GM12878 (cell line): Measurements from ENCODE around the gene CCDC112. TPM values are rescaled to one million over a fixed set of nuclear protein-coding genes. Genes with fewer than 3 reads are reported as not detected.

Experiments used
- ATAC-seq: fragments of 200-7000 bp; cut with Tn5 transposase; 3 replicates; pipeline ENCODE4 v1.9.1; 2020; ENCODE audit warnings: mild to moderate bottlenecking, moderate library complexity
- BruUV-seq: library from RNA; stranded (reverse); fragments of 400-500 nt; replicated peaks from 2 replicates; lab custom pipeline; 2021; lab: Mats Ljungman, UMichigan
- CTCF ChIA-PET: fragments of 300-600 bp; sonication (Branson Sonifier 250); formaldehyde crosslinking; extraction: SDS; loops from one replicate; lab custom pipeline; 2021; ENCODE audit warnings: inconsistent platforms; lab: Yijun Ruan, JAX
- POLR2A ChIA-PET: fragments of 350-600 bp; formaldehyde crosslinking; extraction: SDS; loops from one replicate; lab custom pipeline; 2021; ENCODE audit warnings: inconsistent platforms; lab: Charles Lee
- RAD21 ChIA-PET: fragments of 300-600 bp; sonication (Branson Sonifier 250); formaldehyde crosslinking; loops from one replicate; lab custom pipeline; 2023; ENCODE audit warnings: antibody characterized with exemption; ENCODE audit not compliant: unreplicated experiment; lab: Charles Lee
- SMC1A ChIA-PET: fragments of 300-600 bp; sonication (Branson Sonifier 250); formaldehyde crosslinking; loops from one replicate; lab custom pipeline; 2023; ENCODE audit not compliant: unreplicated experiment, uncharacterized antibody; lab: Charles Lee
- DNase-seq: peaks from one replicate; pipeline ENCODE4 v3.0.0-alpha.2; 2011; ENCODE audit warnings: low read depth, low spot score
- FAIRE-seq: peaks from 3 replicates; lab custom pipeline; 2011; peaks lifted over from hg19 to GRCh38; lab: Jason Lieb, UNC
- H2AFZ ChIP-seq: 2 replicates; pipeline ENCODE4 v1.6.0; 2011; ENCODE audit warnings: low read depth, low read length, control low read depth; ENCODE audit not compliant: control insufficient read depth
- H3K27ac ChIP-seq: 2 replicates; pipeline ENCODE4 v1.5.1; 2011; ENCODE audit warnings: control low read depth; ENCODE audit not compliant: control insufficient read depth, insufficient read depth
- H3K27me3 ChIP-seq, 2 experiments: replicated peaks in 1 of 2; 2 replicates each; pipeline versions ENCODE4 v1.6.0 to v1.6.1; 2011; ENCODE audit warnings: low read length in 1 of 2; ENCODE audit not compliant: control insufficient read depth in 2 of 2, insufficient read depth in 2 of 2
- H3K36me3 ChIP-seq, 2 experiments: 2 replicates each; pipeline ENCODE4 v1.5.1; 2011; ENCODE audit warnings: low read length in 1 of 2; ENCODE audit not compliant: control insufficient read depth in 2 of 2, insufficient read depth in 2 of 2
- H3K4me1 ChIP-seq: 2 replicates; pipeline ENCODE4 v1.6.1; 2011; ENCODE audit warnings: mild to moderate bottlenecking, low read length, moderate library complexity, mixed read lengths; ENCODE audit not compliant: control insufficient read depth, insufficient read depth
- H3K4me2 ChIP-seq: 2 replicates; pipeline ENCODE4 v1.6.0; 2011; ENCODE audit warnings: control low read depth; ENCODE audit not compliant: control insufficient read depth, insufficient read depth
- H3K4me3 ChIP-seq: fragments of 200-600 bp; sonication (generic); 2 replicates; pipeline ENCODE4 v1.5.1; 2016
- H3K79me2 ChIP-seq: 2 replicates; pipeline ENCODE4 v1.6.0; 2011; ENCODE audit warnings: low read length; ENCODE audit not compliant: control insufficient read depth, insufficient read depth
- H3K9ac ChIP-seq: 2 replicates; pipeline ENCODE4 v1.8.0; 2011; ENCODE audit warnings: low read length, control low read depth, mixed read lengths; ENCODE audit not compliant: control insufficient read depth, insufficient read depth
- H3K9me3 ChIP-seq: replicated peaks from 3 replicates; pipeline ENCODE4 v1.5.1; 2011; ENCODE audit warnings: mild to moderate bottlenecking, low read length; ENCODE audit not compliant: control insufficient read depth, insufficient read depth
- H4K20me1 ChIP-seq: 2 replicates; pipeline ENCODE4 v1.6.0; 2011; ENCODE audit not compliant: control insufficient read depth, insufficient read depth
- CHD2 ChIP-seq: IDR thresholded peaks from 2 replicates; pipeline ENCODE4 v1.6.1; 2011; ENCODE audit warnings: low read depth, low read length, improper control_type of control experiment, borderline replicate concordance
- CUX1 ChIP-seq: IDR thresholded peaks from 2 replicates; pipeline ENCODE4 v1.6.1; 2012; ENCODE audit warnings: improper control_type of control experiment, low read depth, low read length; ENCODE audit not compliant: insufficient replicate concordance
- EP300 ChIP-seq, 2 experiments: fragments of 150-350 bp in 1 of 2; IDR thresholded peaks; 2 replicates each; pipeline ENCODE4 v1.6.1; 2011 to 2012; ENCODE audit warnings: low read depth in 2 of 2, low read length in 2 of 2, borderline replicate concordance in 1 of 2, improper control_type of control experiment in 1 of 2, inconsistent platforms in 1 of 2; ENCODE audit not compliant: control insufficient read depth in 1 of 2
- IKZF1 ChIP-seq: fragments of 450-650 bp; conservative IDR thresholded peaks from 2 replicates; pipeline ENCODE4 v1.6.1; 2017; ENCODE audit warnings: antibody characterized with exemption, mild to moderate bottlenecking
- IKZF2 ChIP-seq, 2 experiments: fragments of 450-650 bp; IDR thresholded peaks; 2 replicates each; pipeline ENCODE4 v1.6.1; 2017; ENCODE audit warnings: mild to moderate bottlenecking in 2 of 2, moderate library complexity in 2 of 2
- MYB ChIP-seq: fragments of 150-350 bp; IDR thresholded peaks from 2 replicates; pipeline ENCODE4 v1.6.1; 2014; ENCODE audit warnings: mild to moderate bottlenecking, low read depth, low read length, borderline replicate concordance
- RB1 ChIP-seq: fragments of 450-650 bp; formaldehyde crosslinking; IDR thresholded peaks from 2 replicates; pipeline ENCODE4 v1.6.1; 2017; ENCODE audit warnings: mild to moderate bottlenecking, borderline replicate concordance
- SRF ChIP-seq, 2 experiments: IDR thresholded peaks; 2 replicates each; pipeline ENCODE4 v1.6.1; 2011; ENCODE audit warnings: low read depth in 2 of 2, low read length in 2 of 2, mild to moderate bottlenecking in 1 of 2, moderate library complexity in 1 of 2
- TARDBP ChIP-seq: IDR thresholded peaks from 2 replicates; pipeline ENCODE4 v1.6.1; 2016; ENCODE audit warnings: borderline replicate concordance
- YBX1 ChIP-seq: fragments of 450-650 bp; IDR thresholded peaks from 2 replicates; pipeline ENCODE4 v1.6.1; 2016; ENCODE audit warnings: antibody characterized with exemption
- YY1 ChIP-seq: IDR thresholded peaks from 2 replicates; pipeline ENCODE4 v1.6.1; 2011; ENCODE audit warnings: low read depth, mild to moderate bottlenecking, low read length
- ZBTB4 ChIP-seq: fragments of 450-650 bp; formaldehyde crosslinking; IDR thresholded peaks from 2 replicates; pipeline ENCODE4 v1.4.0; 2022; ENCODE audit warnings: mild to moderate bottlenecking, moderate library complexity
- WGBS: methylation state at CpG from one replicate; pipeline ENCODE4 v1.1.6; 2016; ENCODE audit warnings: low lambda C conversion rate; ENCODE audit not compliant: insufficient replicate concordance, insufficient coverage; ENCODE audit errors: missing lambda C conversion rate; 5-methylcytosine and 5-hydroxymethylcytosine counted together
- in situ Hi-C: fragments of 300-500 bp; cut with MboI; formaldehyde crosslinking; loops from 9 replicates; pipeline ENCODE4 v1.14.3; 2018; ENCODE audit warnings: mixed read lengths
- intact Hi-C: fragments of 100-400 bp; cut with micrococcal nuclease; formaldehyde crosslinking; loops from one replicate; pipeline ENCODE4 v1.14.2; 2022; ENCODE audit not compliant: unreplicated experiment
- polyA plus RNA-seq, 11 experiments: library from polyadenylated mRNA; depleted of rRNA in 4 of 11; unstranded in 6 of 11; stranded (reverse) in 5 of 11; fragments of >200 nt; fragmentation: Nextera tagmentation in 4 of 11; fragmentation: Illumina TruSeq in 1 of 11; extraction: Ambion mirVana in 4 of 11; extraction: Trizol in 1 of 11; gene quantifications; 1 replicate in 1 of 11; 2 replicates in 10 of 11; pipeline versions ENCODE4 v1.2.1 to v1.2.3, GENCODE V29; 2011 to 2016; ENCODE audit warnings: inconsistent platforms in 2 of 11, missing spikeins in 2 of 11, low read depth in 1 of 11
- total RNA-seq, 4 experiments: library from RNA; depleted of rRNA in 3 of 4; stranded (reverse); fragments of >200 nt in 3 of 4; fragmentation: Illumina TruSeq in 1 of 4; extraction: Trizol in 1 of 4; gene quantifications; 2 replicates each; pipeline versions ENCODE4 v1.2.1 to v1.2.3, GENCODE V29; 2013 to 2021
- TF ChIP-seq, protein P1 (sequence below): fragments of 450-650 bp; IDR thresholded peaks from 2 replicates; pipeline ENCODE4 v1.6.1; 2018; ENCODE audit warnings: mild to moderate bottlenecking, low read depth, moderate library complexity; ENCODE audit not compliant: partially characterized antibody

Gene CCDC112
- total and polyA plus RNA-seq, 10 of the 15 experiments (the other 5 are each of a cell fraction or from before 2014, with no cell fraction given), result 0.12 to 2.0 (median 0.58) TPM

GRCh38 chr5:115341745-115342144, 45.3 kb upstream of the CCDC112 start:
- no peaks in the 10 kb centered on the region for H4K20me1 ChIP-seq
- no peaks in the 10 kb centered on the region for H3K36me3 ChIP-seq
- BruUV-seq, result no TSS peak
- CTCF ChIA-PET, result interaction anchor here (0.9 to 1.0 kb wide), 2 partner anchors 13 to 15 kb away, joined by 3 to 4 read pairs; no protein-coding TSS in a partner anchor
- FAIRE-seq, result no peak
- no peak overlapping the region for H3K4me2 ChIP-seq
- no peak overlapping the region for H3K9ac ChIP-seq
- 40% methylated on average over 2 of the region's 2 CpGs for WGBS
- no peaks in the 10 kb centered on the region for H3K79me2 ChIP-seq
- H3K4me3 ChIP-seq, result no peak overlapping the region
- RAD21 ChIA-PET, result interaction anchor here (1.3 to 1.8 kb wide), 2 partner anchors 11 kb away, joined by 3 to 5 read pairs; no protein-coding TSS in a partner anchor
- in situ Hi-C loops (no loop called here), intact Hi-C loops (no loop called here)
- H3K4me1 ChIP-seq, result no peaks in the 10 kb centered on the region
- no peak for ATAC-seq
- POLR2A ChIA-PET, result no interaction called here
- H3K27me3 ChIP-seq, result no peaks in the 10 kb centered on the region
- H3K27ac ChIP-seq, result no peak overlapping the region
- no peak for DNase-seq
- H2AFZ ChIP-seq, result no peak overlapping the region
- SMC1A ChIA-PET, result no interaction called here
- H3K9me3 ChIP-seq, result no peaks in the 10 kb centered on the region
- TF ChIP-seq RB1, result no peak
- TF ChIP-seq YY1, result no peak
- TF ChIP-seq IKZF2 (IDR thresholded peaks at IDR 0.05), result no peak
- TF ChIP-seq SRF (IDR thresholded peaks at IDR 0.05; ENCODE audit: low read depth in 2 of 2, low read length in 2 of 2), result no peak
- no peak for TF ChIP-seq MYB
- TF ChIP-seq EP300 (IDR thresholded peaks at IDR 0.05; ENCODE audit: borderline replicate concordance in 1 of 2, control insufficient read depth in 1 of 2, low read depth in 2 of 2, low read length in 2 of 2), result no peak
- no peak for TF ChIP-seq CHD2
- TF ChIP-seq IKZF1, result no peak
- TF ChIP-seq, protein P1, sequence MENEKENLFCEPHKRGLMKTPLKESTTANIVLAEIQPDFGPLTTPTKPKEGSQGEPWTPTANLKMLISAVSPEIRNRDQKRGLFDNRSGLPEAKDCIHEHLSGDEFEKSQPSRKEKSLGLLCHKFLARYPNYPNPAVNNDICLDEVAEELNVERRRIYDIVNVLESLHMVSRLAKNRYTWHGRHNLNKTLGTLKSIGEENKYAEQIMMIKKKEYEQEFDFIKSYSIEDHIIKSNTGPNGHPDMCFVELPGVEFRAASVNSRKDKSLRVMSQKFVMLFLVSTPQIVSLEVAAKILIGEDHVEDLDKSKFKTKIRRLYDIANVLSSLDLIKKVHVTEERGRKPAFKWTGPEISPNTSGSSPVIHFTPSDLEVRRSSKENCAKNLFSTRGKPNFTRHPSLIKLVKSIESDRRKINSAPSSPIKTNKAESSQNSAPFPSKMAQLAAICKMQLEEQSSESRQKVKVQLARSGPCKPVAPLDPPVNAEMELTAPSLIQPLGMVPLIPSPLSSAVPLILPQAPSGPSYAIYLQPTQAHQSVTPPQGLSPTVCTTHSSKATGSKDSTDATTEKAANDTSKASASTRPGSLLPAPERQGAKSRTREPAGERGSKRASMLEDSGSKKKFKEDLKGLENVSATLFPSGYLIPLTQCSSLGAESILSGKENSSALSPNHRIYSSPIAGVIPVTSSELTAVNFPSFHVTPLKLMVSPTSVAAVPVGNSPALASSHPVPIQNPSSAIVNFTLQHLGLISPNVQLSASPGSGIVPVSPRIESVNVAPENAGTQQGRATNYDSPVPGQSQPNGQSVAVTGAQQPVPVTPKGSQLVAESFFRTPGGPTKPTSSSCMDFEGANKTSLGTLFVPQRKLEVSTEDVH, result no peak
- no peak for TF ChIP-seq TARDBP
- TF ChIP-seq YBX1, result no peak
- TF ChIP-seq ZBTB4 (CRISPR knock-in tag), result no peak
- TF ChIP-seq CUX1, result no peak
